Neural cell (in vitro differentiated cells): Measurements from ENCODE around the gene FANCG.

Experiments
- EP300 ChIP-seq: fragments of 450-650 bp; conservative IDR thresholded peaks from 2 replicates; pipeline ENCODE4 v1.6.1; 2014; ENCODE audit warnings: antibody characterized with exemption, mild to moderate bottlenecking, moderate library complexity; ENCODE audit not compliant: poor library complexity, severe bottlenecking
- EZH2 ChIP-seq: fragments of 200-600, 300-800 bp; shearing (Covaris generic), sonication (generic); IDR thresholded peaks from 2 replicates; pipeline ENCODE4 v1.6.1; 2014; ENCODE audit warnings: antibody characterized with exemption, low read length, borderline replicate concordance, mild to moderate bottlenecking; ENCODE audit not compliant: insufficient read depth, poor library complexity, severe bottlenecking
- POLR2AphosphoS5 ChIP-seq: IDR thresholded peaks from 2 replicates; pipeline ENCODE4 v1.6.1; 2012
- SMC3 ChIP-seq: fragments of 450-650 bp; conservative IDR thresholded peaks from 2 replicates; pipeline ENCODE4 v1.6.1; 2014; ENCODE audit warnings: antibody characterized with exemption, mild to moderate bottlenecking, moderate library complexity; ENCODE audit not compliant: poor library complexity
- TAF1 ChIP-seq: IDR thresholded peaks from 2 replicates; pipeline ENCODE4 v1.6.1; 2012; ENCODE audit warnings: low read depth
- TF ChIP-seq, protein P1 (sequence below): fragments of 450-650 bp; IDR thresholded peaks from 2 replicates; pipeline ENCODE4 v1.5.1; 2014; ENCODE audit warnings: antibody characterized with exemption, mild to moderate bottlenecking, moderate library complexity; ENCODE audit not compliant: poor library complexity, severe bottlenecking
- TF ChIP-seq, protein P2 (sequence below): IDR thresholded peaks from 2 replicates; pipeline ENCODE4 v1.6.1; 2012; ENCODE audit warnings: borderline replicate concordance

DNA sequence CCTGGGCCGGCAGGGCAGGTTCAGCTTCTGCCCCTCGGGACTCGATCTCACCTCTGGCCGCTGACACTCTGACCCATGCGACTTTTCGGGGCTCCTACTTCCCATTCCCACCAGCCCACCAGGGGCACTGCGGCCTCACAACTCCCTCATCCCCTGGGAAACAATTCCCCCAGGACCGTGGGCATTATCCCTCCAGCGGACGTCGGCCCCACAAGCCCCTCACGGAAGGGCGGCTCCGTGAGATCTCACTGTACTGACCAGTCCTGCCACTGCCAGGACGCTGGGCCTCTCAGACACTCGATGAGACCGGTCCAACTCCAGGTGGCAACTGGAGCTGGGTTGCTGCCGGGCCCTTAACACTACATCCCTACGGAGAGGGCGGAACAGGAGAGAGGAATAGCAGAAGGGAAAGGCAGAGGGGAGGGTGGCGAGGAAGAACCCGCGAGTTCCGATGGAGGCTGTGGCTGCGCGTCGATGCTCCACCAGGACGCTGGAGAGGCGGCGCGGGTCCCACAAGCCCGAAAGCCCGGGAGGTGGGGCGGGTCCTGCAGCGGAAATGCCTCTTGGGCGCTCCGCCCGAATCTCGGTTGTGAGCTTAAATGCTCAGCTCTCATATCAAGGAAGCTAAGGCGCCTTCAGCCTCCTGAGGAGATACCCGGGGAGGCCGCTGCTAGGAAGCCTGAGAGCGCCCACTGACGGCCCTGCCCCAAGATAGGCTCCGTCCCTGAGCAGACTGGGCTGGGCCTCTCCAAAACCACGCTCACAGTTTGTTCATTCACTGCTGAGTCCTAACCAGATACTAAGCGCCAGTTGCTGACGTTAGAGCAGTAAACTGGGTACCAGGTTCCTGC, 43.7 kb downstream of the FANCG start:
- TF ChIP-seq EP300 (no peak), POLR2AphosphoS5 (no peak), SMC3 (no peak), EZH2 (no peak), TAF1 (no peak)
- TF ChIP-seq, protein P1, sequence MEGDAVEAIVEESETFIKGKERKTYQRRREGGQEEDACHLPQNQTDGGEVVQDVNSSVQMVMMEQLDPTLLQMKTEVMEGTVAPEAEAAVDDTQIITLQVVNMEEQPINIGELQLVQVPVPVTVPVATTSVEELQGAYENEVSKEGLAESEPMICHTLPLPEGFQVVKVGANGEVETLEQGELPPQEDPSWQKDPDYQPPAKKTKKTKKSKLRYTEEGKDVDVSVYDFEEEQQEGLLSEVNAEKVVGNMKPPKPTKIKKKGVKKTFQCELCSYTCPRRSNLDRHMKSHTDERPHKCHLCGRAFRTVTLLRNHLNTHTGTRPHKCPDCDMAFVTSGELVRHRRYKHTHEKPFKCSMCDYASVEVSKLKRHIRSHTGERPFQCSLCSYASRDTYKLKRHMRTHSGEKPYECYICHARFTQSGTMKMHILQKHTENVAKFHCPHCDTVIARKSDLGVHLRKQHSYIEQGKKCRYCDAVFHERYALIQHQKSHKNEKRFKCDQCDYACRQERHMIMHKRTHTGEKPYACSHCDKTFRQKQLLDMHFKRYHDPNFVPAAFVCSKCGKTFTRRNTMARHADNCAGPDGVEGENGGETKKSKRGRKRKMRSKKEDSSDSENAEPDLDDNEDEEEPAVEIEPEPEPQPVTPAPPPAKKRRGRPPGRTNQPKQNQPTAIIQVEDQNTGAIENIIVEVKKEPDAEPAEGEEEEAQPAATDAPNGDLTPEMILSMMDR: no peak
- TF ChIP-seq, protein P2, sequence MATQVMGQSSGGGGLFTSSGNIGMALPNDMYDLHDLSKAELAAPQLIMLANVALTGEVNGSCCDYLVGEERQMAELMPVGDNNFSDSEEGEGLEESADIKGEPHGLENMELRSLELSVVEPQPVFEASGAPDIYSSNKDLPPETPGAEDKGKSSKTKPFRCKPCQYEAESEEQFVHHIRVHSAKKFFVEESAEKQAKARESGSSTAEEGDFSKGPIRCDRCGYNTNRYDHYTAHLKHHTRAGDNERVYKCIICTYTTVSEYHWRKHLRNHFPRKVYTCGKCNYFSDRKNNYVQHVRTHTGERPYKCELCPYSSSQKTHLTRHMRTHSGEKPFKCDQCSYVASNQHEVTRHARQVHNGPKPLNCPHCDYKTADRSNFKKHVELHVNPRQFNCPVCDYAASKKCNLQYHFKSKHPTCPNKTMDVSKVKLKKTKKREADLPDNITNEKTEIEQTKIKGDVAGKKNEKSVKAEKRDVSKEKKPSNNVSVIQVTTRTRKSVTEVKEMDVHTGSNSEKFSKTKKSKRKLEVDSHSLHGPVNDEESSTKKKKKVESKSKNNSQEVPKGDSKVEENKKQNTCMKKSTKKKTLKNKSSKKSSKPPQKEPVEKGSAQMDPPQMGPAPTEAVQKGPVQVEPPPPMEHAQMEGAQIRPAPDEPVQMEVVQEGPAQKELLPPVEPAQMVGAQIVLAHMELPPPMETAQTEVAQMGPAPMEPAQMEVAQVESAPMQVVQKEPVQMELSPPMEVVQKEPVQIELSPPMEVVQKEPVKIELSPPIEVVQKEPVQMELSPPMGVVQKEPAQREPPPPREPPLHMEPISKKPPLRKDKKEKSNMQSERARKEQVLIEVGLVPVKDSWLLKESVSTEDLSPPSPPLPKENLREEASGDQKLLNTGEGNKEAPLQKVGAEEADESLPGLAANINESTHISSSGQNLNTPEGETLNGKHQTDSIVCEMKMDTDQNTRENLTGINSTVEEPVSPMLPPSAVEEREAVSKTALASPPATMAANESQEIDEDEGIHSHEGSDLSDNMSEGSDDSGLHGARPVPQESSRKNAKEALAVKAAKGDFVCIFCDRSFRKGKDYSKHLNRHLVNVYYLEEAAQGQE: no peak
